SHP77 treated with DMSO at 0.1 percent for 48 hours (cell line): Measurements from ENCODE around the gene CMYA5.

ENCODE experiments used
- DNase-seq: peaks from one replicate; lab custom pipeline; 2025; lab: John Stamatoyannopoulos, UW

CMYA5 gene

GRCh38 chr5:79834754-79835714 is 145.4 kb downstream of the CMYA5 start:
- no peak for DNase-seq

DNA sequence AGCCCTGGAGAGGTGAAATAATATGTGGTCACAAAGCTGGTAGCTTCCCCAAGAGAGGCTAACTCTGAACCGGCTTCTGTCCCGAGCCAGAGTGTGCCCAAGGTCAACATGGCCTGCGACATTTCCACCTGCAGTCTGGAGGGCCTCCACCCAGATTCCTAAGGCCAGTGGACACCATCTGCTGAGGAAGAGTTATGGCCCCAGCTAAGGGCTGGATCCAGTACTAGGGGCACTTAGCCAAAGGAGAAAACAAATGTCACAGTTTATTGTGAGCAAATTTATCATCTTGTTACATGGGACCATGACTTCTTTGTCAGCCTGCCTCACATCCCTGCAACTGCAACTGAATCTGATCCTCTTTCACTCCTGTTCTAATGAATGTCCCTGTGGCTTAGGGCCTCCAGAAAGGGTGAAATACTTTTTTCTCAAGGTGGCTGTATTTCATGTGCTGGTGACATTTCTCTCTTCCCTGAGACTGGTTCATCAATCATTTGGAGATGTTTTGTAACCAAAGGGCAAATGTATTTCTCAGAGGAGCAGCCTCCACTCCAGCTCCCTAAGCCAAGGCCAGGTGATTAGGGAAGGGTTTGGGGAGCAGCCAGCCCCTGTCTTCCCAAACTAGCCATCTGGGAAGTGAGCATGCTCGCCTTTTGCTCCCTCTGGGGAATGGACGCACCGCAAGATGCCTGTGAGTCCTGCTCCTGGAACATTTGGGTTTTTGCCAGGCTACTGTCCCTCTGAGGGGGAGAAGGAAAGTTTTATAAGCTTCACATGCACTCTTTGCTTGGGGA is 148.3 kb downstream of the CMYA5 start:
- no peak for DNase-seq

DNA sequence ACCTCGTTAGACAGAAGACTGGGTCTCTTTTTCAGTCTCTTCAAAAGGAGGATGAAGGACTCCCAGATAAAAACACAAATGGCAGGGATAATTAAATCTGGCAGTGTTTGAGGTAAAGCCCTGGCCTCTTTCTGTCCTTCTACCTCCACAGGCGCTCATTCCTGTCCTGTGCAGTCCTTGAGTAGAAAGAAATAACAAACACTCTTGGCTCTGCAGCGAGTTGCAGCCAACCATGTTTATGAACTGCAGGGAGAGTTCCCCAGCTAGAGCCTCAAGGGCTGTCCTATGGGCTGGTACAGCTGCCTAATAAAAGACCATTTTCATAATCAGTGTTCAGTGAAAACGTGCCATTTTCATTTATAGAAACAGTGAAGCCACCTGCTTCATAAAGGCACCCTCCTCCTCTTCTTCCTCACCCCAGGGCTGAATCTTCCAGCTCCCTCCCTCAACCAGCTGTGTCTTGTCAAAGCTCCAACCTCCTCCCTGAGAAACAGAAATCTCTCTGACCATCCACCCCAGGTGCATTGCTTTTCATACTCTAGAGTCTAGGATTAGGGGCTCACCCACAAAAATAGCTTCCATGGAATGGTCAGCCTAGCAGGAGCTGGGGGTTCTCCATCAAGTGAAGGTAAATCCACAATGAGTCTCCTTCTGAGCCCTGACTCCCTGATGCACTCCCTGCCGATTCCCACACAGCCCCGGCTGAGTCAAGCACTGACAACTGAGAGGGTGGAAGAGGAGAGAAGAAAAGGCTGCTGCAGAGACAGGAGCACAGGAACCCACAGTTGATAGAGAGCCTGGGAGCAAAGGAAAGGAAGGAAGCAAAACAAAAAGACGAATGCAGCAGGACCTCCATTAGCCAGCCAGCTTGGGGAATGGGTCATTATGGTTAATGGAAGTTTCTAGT is 150.7 kb downstream of the CMYA5 start:
- DNase-seq = no peak

DNA sequence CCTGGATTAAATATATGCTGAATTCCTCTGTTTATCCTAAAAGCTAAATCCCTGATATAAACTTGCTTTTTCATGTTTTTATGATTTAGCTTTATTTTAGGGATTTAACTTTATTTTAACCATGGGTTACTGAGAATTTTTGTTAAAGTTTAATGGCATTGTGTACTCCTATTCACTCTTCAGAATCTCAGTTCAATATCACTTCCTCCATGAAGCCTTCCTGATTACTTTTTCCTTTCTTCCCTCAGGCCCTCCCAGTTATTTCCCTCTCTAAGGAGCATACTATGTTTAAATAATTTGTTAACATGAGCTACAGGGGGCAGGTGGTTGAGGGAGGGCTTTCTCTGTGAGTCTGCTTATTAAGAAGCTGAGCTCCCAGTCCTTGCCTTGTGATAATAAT is 151.5 kb downstream of the CMYA5 start:
- DNase-seq = no peak

DNA sequence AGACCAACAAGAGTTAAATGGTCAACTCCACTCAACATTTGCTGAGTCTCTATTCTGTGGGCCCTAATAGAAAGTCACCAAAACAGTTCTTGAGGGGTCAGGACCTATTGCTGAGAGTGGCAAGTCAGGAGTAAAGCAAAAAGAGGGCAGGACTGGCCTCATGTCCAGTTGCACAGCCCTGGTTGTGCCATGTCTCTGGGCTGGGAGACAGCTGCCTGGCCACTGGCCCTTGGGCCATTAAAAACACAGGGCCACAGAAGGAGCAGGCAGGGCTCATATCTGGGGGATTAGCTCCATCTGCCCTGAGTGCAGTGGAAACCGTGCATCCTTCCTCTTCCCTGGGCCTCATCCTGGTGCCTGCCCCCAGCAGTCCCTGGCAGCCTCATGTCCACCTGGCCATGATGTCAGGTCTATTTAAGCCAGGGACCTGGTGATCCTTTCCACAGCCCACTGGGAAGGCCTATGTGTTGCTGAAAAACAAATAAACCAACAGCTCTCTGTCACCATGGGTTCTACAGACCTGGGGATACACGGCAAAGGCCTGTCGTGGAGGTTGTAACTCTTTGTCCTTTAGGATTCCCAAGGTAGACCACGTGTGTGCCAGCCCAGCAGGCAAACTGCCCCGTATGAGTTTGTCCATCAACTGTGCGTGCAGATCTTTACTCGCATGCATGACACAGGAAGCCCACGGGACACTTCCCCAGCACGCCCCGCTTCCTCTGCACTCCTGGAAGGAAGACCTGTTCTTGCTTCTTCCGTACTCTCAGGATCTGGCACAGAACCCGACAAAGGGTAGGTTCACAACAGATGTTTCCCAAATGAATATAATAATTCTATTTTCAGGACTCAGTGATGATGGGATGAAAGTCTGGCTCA is 152.6 kb downstream of the CMYA5 start:
- DNase-seq = no peak

DNA sequence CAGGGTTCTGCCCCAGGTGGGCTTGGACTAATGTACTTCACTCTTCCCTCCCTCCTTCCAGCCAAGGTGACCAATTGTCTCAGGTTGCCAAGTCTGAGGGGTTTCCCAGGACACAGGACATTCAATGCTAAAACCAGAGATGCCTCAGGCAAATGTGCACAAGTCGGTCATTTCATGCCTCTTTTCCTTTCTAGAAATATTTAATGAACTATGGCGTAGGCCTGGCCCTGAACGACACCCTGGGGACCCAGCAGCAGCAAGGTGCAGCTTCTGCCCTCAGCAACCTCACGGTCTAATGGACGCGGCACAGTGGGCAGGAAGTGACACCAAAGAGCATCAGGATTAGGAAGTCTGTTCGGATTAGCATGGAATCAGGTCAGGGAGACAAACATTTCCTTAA is 153.4 kb downstream of the CMYA5 start:
- no peak for DNase-seq

DNA sequence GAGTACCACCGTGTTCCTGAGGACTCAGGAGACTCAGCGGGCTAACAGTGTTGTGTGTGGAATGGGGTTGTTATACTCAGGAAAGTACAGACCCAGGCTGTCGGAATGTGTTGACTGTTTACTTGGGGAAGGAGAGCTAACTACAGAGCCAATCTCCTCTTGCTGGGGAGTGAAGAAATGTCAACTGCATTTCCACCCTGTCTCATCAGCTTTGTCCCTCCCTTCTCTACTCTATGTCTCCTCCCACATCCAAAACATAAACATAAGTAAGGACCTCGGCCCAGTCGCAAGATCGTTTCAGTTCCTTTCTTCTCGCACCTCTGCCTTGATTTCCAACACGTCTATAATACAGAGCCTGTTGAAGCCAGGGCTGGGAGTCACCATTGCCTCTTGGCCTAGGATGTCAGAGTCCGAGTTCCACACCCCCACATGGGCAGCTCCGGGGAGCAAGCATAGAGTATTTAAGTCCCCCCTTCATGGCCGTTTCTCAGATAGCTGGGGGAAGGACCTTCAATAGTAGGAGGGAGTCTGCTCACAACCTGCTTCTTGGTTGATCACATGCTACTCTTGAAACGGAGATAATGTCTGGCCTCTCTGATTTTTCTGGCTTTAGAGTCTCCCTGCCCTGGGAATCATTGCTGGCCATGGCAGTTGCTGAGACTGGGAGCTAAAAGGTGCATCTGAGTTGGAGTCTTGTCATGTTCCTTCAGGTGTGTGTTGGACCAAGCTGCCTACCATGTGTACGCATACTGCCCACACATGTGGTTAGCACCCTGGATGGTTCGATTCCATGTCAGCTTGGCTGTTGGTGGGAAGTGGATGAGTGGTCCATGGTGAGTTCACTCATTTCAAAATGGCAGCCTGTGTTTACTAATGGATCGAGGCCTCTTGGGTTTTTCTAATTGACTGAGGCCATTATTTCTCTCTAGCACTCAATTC is 154.1 kb downstream of the CMYA5 start:
- DNase-seq = no peak

GRCh38 chr5:79844571-79844970 is 154.9 kb downstream of the CMYA5 start:
- DNase-seq = no peak

DNA sequence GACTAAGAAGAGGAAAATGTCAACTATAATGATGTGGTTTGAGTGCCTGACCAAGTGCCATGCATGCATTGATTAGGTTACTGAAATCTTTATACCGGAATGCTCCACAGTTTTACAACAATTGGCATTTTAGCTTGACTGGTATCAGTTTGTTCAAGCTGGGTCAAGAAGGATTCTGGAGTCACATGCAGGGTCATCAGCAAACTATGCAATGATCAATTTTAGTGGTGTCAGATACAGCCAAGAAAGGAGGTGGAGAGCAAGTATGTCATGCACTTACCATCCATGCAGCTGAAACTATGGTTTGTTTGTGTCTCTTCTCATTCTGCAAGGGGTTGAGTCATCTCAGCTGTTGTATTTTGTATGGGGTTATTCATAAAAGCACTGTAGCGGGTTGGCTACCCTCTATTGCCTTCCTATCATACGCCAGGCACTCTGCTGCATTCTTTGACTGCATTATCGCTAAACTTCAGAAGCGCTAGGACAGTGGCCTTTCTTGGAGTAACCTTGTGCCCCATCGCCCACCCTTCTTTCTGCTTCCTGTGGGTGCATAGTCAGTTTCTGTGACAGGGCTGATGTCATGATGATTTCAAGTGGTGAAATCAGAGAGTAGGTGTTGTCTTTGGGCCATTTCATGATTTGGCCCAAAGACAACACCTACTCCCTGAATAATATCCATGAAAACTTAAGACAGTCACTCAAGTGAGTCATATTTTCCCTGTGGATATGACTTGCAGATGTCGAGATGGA is 156.0 kb downstream of the CMYA5 start:
- DNase-seq = no peak

- DNase-seq = no peak
Observed at GRCh38 chr5:79846198-79846521, 156.5 kb downstream of the CMYA5 start.

DNA sequence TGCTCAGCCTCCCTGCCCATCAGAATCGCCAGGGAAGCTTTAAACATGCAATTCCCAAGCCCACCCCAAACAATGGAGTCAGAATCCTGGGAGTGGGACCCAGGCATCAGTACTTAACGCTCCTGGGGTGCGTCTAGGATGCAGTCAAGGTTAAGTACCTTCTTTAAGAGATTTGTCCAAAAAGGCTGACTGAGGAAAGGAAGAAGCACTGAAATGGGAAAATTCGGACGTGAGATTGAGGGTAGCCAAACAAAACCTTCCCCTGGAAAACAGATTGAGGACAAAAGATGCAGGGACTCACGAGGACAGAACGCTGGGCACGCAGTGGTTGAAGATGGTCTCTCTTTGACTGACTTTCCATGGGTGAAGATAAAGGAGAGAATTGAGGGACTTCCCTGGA is 157.9 kb downstream of the CMYA5 start:
- DNase-seq = no peak

DNA sequence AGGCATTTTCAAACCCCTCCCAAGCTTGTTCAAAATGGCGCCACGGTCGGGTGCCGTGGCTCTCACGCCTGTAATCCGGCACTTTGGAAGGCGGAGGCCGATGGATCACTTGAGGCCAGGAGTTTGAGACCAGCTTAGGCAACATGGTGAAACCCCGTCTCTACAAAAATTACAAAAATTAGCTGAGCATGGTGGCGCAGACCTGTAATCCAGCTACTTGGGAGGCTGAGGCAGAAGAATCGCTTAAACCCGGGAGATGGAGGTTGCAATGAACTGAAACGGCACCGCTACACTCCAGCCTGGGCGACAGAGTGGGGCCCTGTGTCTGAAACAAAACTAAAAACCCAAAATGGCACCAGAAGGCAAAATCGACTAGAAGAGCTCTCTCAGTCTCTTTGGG is 159.4 kb downstream of the CMYA5 start:
- no peak for DNase-seq
